HG03378 (cell line): Measurements from ENCODE around the gene MEPCE.
"Not testable (repeated sequence)": the region's sequence is repeated elsewhere in the genome, so short reads cannot be mapped to it uniquely, and the experiment has no call there.

Experiments
- ATAC-seq: cut with Tn5 transposase; IDR thresholded peaks from one replicate; pipeline ENCODE4 v1.9.1; 2021; ENCODE audit warnings: mild to moderate bottlenecking, moderate library complexity; ENCODE audit not compliant: unreplicated experiment

The MEPCE gene

DNA sequence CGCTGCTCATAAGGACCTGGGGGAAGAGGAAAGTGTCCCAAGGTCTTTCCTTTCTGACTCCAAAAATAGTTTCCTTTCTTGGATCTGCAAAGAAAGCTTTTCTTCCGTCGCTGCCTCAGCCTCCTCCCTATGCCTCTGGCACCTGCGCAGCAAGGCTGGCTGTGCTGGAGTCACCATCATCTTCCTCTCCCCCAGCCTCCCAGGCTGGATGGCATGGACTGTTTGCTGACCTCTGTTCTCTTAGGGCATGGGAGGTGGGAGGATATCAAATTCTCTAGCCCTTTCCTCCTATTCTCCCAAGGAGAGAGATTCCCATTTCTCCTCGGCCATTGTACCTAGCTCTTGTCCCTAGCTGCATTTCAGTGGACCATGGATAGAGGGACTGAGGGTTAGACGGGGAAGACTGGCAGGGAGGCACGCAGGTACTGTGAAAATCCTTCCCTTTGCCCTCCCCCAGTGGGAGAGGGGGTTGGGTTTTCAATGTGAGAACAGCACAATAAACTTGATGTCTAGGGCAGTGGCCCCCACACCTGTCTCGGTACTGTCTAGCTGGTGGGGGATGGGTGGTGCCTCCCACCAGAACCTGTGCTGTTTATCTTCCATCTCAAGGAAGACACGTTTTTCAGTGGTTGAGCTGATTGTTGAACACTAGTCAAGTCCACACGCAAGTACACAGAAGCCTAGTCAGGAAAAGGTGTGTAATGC, 4.1 kb downstream of the MEPCE start:
- ATAC-seq, result no peak

- ATAC-seq, result no peak
Observed at GRCh38 chr7:100434297-100435144, 4.9 kb downstream of the MEPCE start.

DNA sequence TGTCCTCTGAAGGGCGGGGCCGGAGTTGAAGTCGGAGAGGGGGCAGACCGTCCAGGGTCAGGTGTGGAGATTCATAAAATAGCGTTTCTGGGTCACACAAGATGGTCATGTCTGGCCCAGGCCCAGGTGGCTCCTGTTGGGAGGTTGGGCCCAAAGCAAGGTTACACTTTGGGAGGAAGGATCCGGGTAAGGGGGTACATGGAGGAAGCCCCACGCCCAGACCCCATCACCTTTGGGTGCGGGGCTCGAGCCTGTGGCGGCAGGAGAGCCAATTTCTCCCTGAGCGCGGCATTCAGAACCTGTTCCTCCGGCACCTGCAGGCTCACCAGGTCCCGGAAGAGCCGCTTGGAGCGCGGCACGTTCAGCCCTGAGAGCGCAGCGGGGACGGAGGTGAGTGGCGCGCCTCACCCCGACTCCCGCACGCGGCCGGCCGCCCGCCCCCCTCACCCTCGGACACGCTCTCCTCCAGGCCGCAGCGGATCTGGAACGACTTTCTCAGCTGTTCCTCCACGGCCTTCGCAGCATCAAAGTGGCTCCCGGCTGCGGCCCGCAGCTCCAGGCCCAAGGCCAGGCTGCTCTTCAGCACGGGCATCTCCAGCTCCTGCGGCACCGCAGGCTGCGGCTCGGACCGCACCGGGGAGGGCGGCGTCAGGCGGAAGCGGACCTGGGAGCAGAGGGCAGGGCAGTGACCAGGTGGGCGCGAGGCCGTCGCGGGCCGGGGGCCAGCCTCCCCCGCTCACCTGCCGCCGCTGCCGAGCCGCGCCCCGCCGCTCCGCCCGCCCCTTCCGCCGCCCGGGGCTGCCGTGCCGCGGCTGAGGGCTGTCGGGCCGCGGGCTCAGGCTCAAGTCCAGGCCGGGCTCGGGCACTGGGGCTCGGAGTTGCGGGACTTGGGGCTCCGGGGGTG, 6.0 kb downstream of the MEPCE start:
- ATAC-seq, result no peak

DNA sequence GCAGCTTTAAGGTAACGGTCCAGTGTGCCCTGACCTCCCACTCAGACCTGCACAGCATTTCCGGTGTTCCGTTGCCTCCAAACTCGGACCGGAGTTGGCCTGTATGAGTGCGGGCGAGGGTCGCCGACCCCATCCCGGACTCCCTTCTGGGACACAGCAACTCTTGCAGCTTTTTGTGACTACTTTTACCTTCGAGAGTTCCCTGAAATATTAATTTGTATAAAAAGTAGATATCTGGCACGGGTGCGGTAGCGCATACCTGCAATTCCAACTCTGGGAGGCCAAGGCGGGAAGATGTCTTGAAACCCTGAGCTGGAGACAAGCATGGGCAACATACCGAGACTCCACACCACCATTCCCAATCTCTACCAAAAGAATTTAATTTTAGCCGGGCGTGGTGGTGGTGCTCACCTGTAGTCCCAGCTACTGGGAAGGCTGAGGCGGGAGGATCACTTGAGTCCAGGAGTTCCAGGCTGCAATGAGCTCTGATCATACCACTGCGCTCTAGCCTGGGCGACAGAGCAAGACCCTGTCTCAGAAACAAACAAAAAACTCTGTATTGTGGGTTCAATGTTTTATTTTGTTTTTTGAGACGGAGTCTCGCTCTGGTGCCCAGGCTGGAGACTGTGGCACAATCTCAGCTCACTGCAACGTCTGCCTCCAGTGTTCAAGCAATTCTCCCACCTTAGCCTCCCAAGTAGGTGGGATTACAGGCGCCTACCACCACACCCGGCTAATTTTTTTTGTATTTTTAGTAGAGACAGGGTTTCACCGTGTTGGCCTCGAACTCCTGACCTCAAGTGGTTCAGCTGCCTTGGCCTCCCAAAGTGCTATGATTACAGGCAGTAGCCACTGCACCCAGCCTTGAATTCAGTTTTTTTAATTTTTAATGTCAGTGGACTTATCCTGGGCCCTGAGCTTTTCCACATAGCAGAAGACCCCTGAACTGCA, 7.8 kb downstream of the MEPCE start:
- ATAC-seq, result no peak

- ATAC-seq, result no peak
Observed at GRCh38 chr7:100438172-100438571, 8.5 kb downstream of the MEPCE start.

DNA sequence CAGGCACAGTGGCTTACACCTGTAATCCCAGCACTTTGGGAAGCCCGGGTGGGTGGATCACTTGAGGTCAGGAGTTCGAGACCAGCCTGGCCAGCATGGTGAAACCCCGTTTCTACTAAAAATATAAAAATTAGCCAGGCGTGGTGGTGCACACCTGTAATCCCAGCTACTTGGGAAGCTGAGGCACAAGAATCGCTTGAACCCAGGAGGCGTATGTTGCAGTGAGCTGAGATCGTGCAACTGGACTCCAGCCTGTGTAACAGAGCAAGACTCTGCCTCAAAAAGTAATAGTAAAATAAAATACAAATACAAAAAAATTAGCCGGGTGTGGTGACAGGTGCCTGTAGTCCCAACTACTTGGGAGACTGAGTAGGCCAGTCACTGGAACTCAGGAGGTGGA, 9.1 kb downstream of the MEPCE start:
- not testable (repeated sequence) for ATAC-seq

- not testable (repeated sequence) for ATAC-seq
Observed at GRCh38 chr7:100439244-100439643, 9.6 kb downstream of the MEPCE start.

- no peak for ATAC-seq
Observed at GRCh38 chr7:100441641-100442535, 12.3 kb downstream of the MEPCE start.

DNA sequence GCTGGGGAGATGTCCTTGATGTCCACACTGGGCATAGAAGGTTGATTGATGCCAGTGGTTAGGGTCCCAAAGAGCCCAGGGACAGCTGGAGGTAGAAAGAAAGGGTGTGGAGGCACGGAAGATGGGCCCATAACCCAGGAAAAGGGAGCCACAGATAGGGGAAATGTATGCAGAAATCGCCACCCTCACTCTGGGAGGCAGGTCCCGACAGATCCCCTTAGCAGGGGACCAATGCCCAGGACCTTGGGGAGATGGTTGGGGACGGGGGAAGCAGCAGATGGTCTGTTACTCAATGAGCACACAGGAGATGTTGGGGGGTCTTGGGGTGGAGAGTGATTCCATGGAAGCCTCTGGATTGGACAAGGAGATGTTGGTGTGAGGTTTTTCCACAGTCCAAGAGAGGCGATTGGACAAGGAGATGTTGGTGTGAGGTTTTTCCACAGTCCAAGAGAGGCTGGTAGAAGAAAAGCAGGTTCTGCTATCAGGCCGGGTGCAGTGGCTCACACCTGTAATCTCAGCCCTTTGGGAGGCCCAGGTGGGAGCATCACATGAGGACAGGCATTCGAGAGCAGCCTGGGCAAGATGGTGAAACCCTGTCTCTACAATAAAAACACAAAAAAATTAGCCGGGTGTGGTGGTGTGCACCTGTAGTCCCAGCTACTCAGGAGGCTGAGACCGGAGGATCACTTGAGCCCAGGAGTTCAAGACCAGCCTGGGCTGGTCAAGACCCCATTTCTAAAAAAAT, 13.6 kb downstream of the MEPCE start:
- ATAC-seq, result no peak

DNA sequence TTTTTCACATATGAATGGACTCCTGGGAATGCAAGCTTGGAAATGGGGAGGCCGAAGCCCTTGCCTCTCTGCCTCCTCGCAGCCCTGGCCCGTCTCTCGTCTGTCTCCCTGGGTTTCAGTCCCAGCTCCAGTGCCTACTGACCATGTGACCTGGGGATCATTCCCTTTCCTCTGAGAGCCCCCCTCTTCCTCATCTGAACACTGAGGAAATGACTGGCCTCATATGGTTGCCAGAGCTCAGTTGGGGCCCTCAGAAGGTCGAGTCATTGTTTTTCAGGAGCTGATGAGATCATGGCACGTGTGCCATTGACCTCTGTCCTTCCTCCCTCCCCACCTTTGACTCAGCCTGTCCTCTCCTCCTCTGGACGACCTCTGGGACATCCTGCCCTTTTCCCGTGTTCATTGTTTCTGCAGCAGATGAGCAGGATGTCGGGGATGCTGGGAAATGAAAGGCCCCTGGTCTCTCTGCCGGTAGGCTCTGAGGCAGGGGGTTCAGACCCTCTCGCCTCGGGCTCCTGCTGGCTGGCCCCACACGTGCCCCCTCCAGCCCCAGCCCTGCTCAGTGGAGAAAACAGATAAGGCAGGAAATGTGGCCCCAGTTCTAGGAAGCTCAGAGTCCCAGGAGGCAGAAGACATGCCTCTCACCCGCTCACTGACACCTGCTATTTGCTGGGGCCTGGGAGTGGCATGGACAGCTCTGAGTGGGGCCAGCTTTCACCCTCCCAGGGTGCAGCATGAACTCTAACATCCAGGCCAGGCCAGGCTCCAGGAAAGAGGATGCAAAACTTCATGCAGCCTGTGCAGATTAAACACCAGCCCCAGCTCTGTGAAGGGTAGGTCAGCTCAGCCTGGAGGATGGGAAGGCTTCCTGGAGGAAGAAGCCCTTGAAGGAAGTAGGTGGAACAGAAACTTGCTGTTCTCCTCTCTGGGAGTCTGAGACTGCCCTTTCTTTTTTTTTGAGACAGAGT, 15.0 kb downstream of the MEPCE start:
- ATAC-seq, result no peak

- no peak for ATAC-seq
Observed at GRCh38 chr7:100446040-100446439, 16.4 kb downstream of the MEPCE start.

- ATAC-seq, result not testable (repeated sequence)
Observed at GRCh38 chr7:100447363-100447762, 17.7 kb downstream of the MEPCE start.

DNA sequence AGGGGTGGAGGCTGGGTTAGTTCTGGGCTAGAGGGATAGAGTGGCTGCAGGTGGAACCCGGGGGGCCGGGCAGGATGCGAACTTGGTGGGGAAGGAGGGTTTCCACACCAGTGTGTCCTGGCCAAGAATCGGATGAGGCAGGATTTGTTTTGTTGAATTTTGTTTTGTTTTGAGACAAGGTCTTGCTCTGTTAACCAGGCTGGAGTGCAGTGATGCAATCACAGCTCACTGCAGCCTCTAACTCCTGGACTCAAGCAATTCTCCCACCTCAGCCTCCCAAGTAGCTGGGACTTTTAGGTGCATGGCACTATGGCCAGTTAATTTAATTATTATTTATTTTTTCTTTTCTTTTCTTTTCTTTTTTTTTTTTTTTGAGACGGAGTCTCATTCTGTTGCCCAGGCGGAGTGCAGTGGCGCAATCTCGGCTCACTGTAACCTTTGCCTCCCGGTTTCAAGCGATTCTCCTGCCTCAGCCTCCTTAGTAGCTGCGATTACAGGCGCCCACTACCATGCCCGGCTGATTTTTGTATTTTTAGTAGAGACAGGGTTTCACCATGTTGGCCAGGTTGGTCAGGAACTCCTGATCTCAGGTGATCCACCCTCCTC, 19.7 kb downstream of the MEPCE start:
- ATAC-seq, result no peak

- no peak for ATAC-seq
Observed at GRCh38 chr7:100452513-100452912, 22.9 kb downstream of the MEPCE start.

GRCh38 chr7:100453854-100454253, 24.2 kb downstream of the MEPCE start:
- not testable (repeated sequence) for ATAC-seq

DNA sequence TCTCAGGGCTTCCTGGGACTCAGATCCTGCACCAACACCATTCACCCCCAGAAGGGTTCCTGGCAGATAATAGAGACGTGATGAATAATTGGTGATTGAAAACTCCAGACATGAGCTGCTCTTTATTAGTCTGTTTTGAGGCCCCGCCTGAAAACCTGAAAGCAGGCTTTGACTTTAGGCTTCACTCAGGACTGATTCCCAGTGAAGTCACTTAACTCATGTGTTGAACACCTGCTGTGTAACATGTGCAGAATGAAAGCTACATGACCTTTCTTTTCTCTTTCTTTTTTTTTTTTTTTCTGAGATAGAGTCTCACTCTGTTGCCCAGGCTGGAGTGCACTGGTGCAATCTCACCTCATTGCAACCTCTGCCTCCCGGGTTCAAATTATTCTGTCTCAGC, 25.6 kb downstream of the MEPCE start:
- ATAC-seq, result no peak

DNA sequence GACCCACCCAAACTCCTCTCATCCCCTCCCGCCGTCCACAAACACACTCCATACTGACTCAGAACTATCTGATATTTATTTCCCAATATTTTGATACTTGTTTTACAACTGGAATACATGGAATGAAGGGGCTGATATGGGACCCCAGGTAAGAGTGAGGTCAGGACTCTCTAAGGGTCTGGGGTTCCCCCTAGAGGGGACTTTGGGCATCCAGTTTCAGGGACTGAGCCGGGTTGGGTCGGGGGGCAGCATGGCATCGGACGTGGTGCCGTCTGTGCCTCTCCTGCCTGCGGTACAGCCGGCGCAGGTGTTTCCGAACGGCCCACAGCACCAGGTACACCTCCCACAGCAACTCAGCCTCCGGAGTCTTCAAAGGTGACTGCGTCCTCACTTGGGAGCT, 26.9 kb downstream of the MEPCE start:
- ATAC-seq, result no peak
